ENCODE results near the gene FOXD2. TPM values are rescaled to one million over a fixed set of nuclear protein-coding genes. Genes with fewer than 3 reads are reported as not detected.
A peak's percentile ranks its signal among the peaks of the same experiment; 100 is the strongest.

FOXD2 gene
- under 1 TPM; 0.19 to 0.31 (median 0.21) TPM for total RNA-seq (2021; fragmentation: NEBNext Ultra II Directional; extraction: Animal tissue kit (Norgen Biotek cat#: 25700))
- long read RNA-seq, result 0 reads

GRCh38 chr1:47437447-47438164, at the start of gene FOXD2:
TSS of gene FOXD2 (plus strand) at chr1:47438044. CDS start at chr1:47438136, 92 bp downstream.
- Mint-ChIP-seq H3K4me1 (ENCODE audit: low read depth) (peaks cover 31% of the 10 kb centered on the region), H3K36me3 (ENCODE audit: low read depth) (no peaks in the 10 kb centered on the region), H3K9me3 (no peaks in the 10 kb centered on the region), H3K27ac (peak within 1 kb of the TSS; percentile 80), H3K4me3 (peak within 1 kb of the TSS; percentile 92), H3K27me3 (ENCODE audit: insufficient read depth) (no peaks in the 10 kb centered on the region; the same call in 1 of the 2 replicates)
- peak; percentile 100 for TF ChIP-seq CTCF (IDR thresholded peaks at IDR 0.05)
- peak; percentile 56 for DNase-seq

- H3K36me3 Mint-ChIP-seq (ENCODE audit: low read depth), result 0 out of 2 replicates have a peak, but pooled peaks cover 4% of the 10 kb centered on the region
- H3K4me1 Mint-ChIP-seq (ENCODE audit: low read depth), result peaks cover 36% of the 10 kb centered on the region
- H3K27me3 Mint-ChIP-seq (ENCODE audit: insufficient read depth), result peaks cover 4% of the 10 kb centered on the region; the same call in 1 of the 2 replicates
- DNase-seq, result peak; percentile 71
- TF ChIP-seq CTCF (IDR thresholded peaks at IDR 0.05), result peak; percentile 89
- H3K9me3 Mint-ChIP-seq, result no peaks in the 10 kb centered on the region
- H3K27ac Mint-ChIP-seq, result no peak overlapping the region
- no peak overlapping the region for H3K4me3 Mint-ChIP-seq
Measured at GRCh38 chr1:47388891-47389238, 49.0 kb upstream of the FOXD2 start.

- Mint-ChIP-seq H3K27ac (no peak overlapping the region), H3K36me3 (ENCODE audit: low read depth) (no peaks in the 10 kb centered on the region), H3K4me1 (ENCODE audit: low read depth) (peaks cover 36% of the 10 kb centered on the region), H3K9me3 (no peaks in the 10 kb centered on the region), H3K4me3 (no peak overlapping the region), H3K27me3 (ENCODE audit: insufficient read depth) (peaks cover 4% of the 10 kb centered on the region; the same call in 1 of the 2 replicates)
- DNase-seq, result no peak
- TF ChIP-seq CTCF (IDR thresholded peaks at IDR 0.05), result no peak
Measured at GRCh38 chr1:47389731-47390130, 48.1 kb upstream of the FOXD2 start.

- H3K9me3 Mint-ChIP-seq, result no peaks in the 10 kb centered on the region
- H3K4me1 Mint-ChIP-seq (ENCODE audit: low read depth), result peaks cover 36% of the 10 kb centered on the region
- DNase-seq, result no peak
- TF ChIP-seq CTCF (IDR thresholded peaks at IDR 0.05), result no peak
- H3K27ac Mint-ChIP-seq, result no peak overlapping the region
- H3K27me3 Mint-ChIP-seq (ENCODE audit: insufficient read depth), result peaks cover 4% of the 10 kb centered on the region
- H3K4me3 Mint-ChIP-seq, result no peak overlapping the region
- H3K36me3 Mint-ChIP-seq (ENCODE audit: low read depth), result no peaks in the 10 kb centered on the region
Measured at GRCh38 chr1:47390843-47391242, 47.0 kb upstream of the FOXD2 start.

GRCh38 chr1:47393141-47393540, 44.7 kb upstream of the FOXD2 start:
- Mint-ChIP-seq H3K4me1 (ENCODE audit: low read depth) (peaks cover 28% of the 10 kb centered on the region), H3K27me3 (ENCODE audit: insufficient read depth) (peaks cover 8% of the 10 kb centered on the region), H3K27ac (no peak overlapping the region), H3K4me3 (peak overlapping the region; percentile 50; the same call in 1 of the 2 replicates), H3K36me3 (ENCODE audit: low read depth) (no peaks in the 10 kb centered on the region), H3K9me3 (no peaks in the 10 kb centered on the region)
- no peak for TF ChIP-seq CTCF (IDR thresholded peaks at IDR 0.05)
- DNase-seq, result no peak
